Hematopoietic multipotent progenitor cell treated with erythropoietin and hydrocortisone succinate and interleukin-3 and kit ligand, for 15 days (in vitro differentiated cells): ENCODE data around the gene PCGF2.

Experiments used
- DNase-seq: peaks from one replicate; pipeline ENCODE4 v3.0.0-alpha.2; 2015; ENCODE audit warnings: low spot score

The PCGF2 gene

DNA sequence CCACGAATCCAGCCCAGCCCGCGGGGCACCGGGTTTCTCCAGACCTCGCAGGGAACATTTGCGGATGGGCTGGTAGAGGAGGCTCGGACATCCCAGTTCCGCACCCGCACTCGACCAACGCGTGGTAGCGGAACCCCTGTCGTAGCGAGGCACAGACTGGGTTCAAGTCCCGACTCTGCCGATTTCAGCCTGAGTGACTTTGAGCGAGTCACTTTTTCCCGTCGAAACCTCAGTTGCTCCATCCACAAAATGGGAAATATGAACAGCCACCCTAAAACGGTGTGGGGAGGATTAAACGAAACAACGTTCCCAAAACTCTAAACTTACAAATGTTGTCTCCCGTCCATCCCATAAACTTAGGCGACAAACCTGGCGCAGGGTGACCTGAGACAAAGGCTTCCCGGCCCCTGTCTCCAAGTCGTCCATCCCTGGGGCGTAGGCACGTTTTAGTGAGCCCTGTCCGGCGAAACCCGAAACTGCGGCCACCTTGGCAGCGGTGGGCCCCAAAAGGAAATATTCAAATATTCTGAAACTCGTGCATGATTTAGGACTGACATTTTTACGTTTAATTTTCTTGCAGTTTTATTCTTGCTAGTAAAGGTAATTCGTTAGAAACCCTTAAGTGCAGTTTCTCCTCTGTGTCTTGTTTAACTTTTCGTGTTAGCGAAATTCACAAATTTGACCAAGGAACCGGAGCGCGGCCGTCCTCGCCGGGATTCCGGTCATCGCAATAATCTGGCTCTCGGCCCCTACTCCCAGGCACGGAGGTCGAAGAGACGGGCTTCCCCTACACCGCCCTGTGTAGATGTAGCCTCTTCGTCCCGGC lies 45.0 kb downstream of the PCGF2 start:
- peak; percentile 13 for DNase-seq

GRCh38 chr17:38702166-38702915 lies 45.8 kb downstream of the PCGF2 start:
- peak; percentile 73 for DNase-seq

DNA sequence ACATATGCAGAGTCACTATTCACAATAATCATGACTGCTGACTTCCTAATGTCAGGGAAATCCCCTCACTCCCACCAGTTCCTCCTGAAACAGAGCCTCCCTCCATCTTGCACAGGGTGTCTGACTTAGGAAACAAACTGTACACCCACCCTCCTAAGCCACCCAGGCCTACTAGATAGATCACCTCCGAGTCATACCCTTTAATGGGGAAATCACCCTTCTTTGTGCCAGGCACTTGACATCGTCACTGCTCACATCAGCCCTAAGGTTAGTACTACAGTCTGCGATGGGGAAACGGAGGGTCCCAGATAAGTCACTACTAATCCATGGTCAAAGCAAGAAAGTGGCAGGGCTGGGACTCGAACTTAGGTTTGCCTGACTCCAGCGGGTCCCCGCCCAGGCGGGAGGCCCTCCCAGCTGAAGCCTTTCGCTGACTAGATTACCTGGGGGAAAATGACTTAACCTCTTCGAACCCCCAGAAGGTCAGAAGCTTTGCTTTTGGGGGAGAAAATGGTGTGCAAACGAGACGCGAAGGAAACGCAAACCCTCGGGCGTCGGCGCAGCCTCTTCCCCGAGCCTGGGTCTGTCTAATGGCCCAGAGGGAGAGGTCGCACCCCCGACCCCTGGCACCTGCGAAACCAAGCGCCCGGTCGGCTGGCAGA lies 46.5 kb downstream of the PCGF2 start:
- peak; percentile 45 for DNase-seq

GRCh38 chr17:38698760-38699159 lies 49.4 kb downstream of the PCGF2 start:
- no peak for DNase-seq

DNA sequence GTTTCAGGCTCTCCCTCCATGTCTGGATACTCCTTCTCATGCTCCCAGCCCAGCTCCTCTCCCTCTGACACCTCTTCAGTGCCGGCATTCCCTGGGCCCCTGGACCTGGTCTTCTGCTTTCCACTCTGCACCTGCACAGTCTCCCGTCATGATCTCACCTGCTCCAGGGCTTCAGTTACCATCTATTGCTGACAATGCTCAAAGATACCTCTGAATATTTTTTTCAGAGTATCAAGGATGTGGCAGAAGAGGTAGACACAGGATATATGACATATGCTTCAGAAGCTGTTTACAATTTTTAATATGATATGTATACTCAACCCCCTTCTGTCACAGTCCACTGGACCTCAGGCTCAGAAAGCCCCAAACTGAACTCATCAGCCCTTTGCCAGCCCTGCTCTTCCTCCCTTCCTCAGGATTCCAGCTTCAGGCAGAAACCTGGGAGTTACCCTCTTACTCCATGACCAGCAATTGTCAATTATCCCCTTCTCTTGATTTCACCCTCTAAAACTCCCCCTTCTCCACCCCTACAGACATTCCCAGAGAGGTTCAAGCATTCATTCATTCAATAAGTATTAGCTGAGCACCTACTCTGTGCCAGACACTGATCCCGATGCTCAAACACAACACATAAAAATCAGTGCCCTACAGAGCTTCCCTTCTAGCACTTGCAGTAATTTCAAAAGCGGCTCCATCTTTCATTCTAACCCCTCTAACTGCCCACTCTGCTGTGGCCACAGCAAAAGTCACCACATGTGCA lies 50.9 kb downstream of the PCGF2 start:
- no peak for DNase-seq

- no peak for DNase-seq
Measured at GRCh38 chr17:38693700-38694329, 54.3 kb downstream of the PCGF2 start.

DNA sequence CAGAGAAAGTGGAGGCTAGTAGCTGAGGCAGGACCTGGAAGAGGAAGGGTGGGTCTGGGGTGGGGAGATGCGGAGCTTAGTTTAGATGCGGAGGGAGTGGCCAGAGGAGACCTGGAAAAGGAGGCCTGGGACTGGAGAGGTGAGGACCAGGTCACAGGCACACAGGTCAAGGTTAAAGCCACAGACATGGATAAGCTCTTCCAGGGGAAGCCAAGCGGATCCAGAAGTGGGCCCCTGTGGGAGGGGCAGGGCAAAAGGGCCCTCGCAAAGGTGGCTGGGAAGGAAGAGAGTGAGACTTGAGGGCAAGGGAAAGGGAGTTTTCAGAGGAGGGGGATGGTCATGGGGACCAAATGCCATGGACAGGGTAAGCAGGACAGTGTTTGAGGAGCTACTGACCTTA lies 57.0 kb downstream of the PCGF2 start:
- no peak for DNase-seq

GRCh38 chr17:38690386-38690785 lies 57.8 kb downstream of the PCGF2 start:
- DNase-seq: no peak

GRCh38 chr17:38687286-38687685 lies 60.9 kb downstream of the PCGF2 start:
- no peak for DNase-seq

DNA sequence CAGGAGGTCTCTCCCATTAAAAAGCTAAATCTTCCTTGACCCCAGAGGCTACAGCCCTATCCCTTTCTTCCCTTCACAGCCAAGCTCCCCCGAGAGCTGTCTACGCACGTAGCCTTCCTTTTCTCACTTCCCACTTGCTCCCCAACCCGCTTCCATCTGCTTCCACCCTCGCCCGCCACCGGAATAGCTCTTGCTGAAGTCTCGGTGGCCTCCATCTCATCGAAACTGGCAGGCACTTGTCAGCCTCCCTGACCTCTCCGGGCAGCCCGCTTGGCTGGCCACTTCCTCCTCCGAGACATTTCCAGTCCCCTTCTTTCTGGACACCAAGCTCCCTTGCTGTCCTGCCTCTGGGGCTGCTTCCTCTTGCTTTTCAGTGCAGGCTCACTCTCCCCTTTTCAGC lies 62.6 kb downstream of the PCGF2 start:
- no peak for DNase-seq
